K562 (cell line): ENCODE results near the gene ZCRB1. TPM values are rescaled to one million over a fixed set of nuclear protein-coding genes. Genes with fewer than 3 reads are reported as not detected.

Experiments used
- ATAC-seq: fragments of 200-7000 bp; cut with Tn5 transposase; 3 replicates; pipeline ENCODE4 v1.9.1; 2020; ENCODE audit warnings: moderate library complexity
- BruUV-seq: library from RNA; stranded (reverse); fragments of 400-500 nt; replicated peaks from 2 replicates; lab custom pipeline; 2021; lab: Mats Ljungman, UMichigan
- CTCF ChIA-PET: fragments of 300-600 bp; formaldehyde crosslinking; extraction: SDS; loops from one replicate; lab custom pipeline; 2021; ENCODE audit warnings: low intra/inter-chr PET ratio; lab: Yijun Ruan, JAX
- POLR2A ChIA-PET: fragments of 300-600, 350-650 bp; sonication (Branson Sonifier 250); formaldehyde crosslinking; extraction: SDS; loops from one replicate; lab custom pipeline; 2021; ENCODE audit warnings: antibody characterized with exemption, inconsistent platforms; lab: Yijun Ruan, JAX
- DNase-seq, 4 experiments: peaks; one replicate each; pipeline versions ENCODE4 v3.0.0 to v3.0.0-alpha.2; 2011 to 2018; ENCODE audit warnings: low spot score in 3 of 4, mixed read lengths in 3 of 4; ENCODE audit errors: extremely low read depth in 1 of 4
- FAIRE-seq: peaks from 2 replicates; lab custom pipeline; 2011; peaks lifted over from hg19 to GRCh38; lab: Jason Lieb, UNC
- H2AFZ ChIP-seq: 2 replicates; pipeline ENCODE4 v1.6.0; 2011; ENCODE audit warnings: low read depth, low read length, control low read depth, inconsistent platforms
- H3K27ac ChIP-seq: fragments of 200-600 bp; 3 replicates; pipeline ENCODE4 v1.8.0; 2011; ENCODE audit warnings: low read depth, mild to moderate bottlenecking, control low read depth, inconsistent platforms, low read length, moderate library complexity, mixed read lengths; ENCODE audit errors: extremely low read depth
- H3K27me3 ChIP-seq, 2 experiments: fragments of 300-600 bp in 1 of 2; 2 replicates in 1 of 2; 3 replicates in 1 of 2; pipeline versions ENCODE4 v1.6.0 to v1.8.0; 2011; ENCODE audit warnings: inconsistent platforms in 2 of 2, low read length in 2 of 2, mild to moderate bottlenecking in 1 of 2, mixed read lengths in 1 of 2, moderate library complexity in 1 of 2; ENCODE audit not compliant: control insufficient read depth in 2 of 2, insufficient read depth in 2 of 2
- H3K36me3 ChIP-seq: fragments of 300-600 bp; 3 replicates; pipeline ENCODE4 v1.8.0; 2011; ENCODE audit warnings: mild to moderate bottlenecking, low read length, inconsistent platforms; ENCODE audit not compliant: control insufficient read depth, insufficient read depth
- H3K4me1 ChIP-seq, 2 experiments: fragments of 200-600 bp in 1 of 2; replicated peaks in 1 of 2; 2 replicates in 1 of 2; 3 replicates in 1 of 2; pipeline versions ENCODE4 v1.5.1 to v1.8.0; 2011; ENCODE audit warnings: inconsistent platforms in 2 of 2, low read length in 2 of 2, mild to moderate bottlenecking in 1 of 2, mixed read lengths in 1 of 2, moderate library complexity in 1 of 2; ENCODE audit not compliant: control insufficient read depth in 2 of 2, insufficient read depth in 2 of 2
- H3K4me2 ChIP-seq: 2 replicates; pipeline ENCODE4 v1.6.1; 2011; ENCODE audit warnings: low read length, control low read depth, inconsistent platforms, mixed read lengths; ENCODE audit not compliant: insufficient read depth
- H3K4me3 ChIP-seq: fragments of 200-600 bp; sonication (generic), shearing (Covaris generic); 2 replicates; pipeline ENCODE4 v1.5.1; 2016; ENCODE audit warnings: control low read depth, inconsistent platforms
- H3K79me2 ChIP-seq: fragments of 200-600 bp; 3 replicates; pipeline ENCODE4 v1.8.0; 2011; ENCODE audit warnings: low read length, inconsistent platforms; ENCODE audit not compliant: control insufficient read depth, insufficient read depth
- H3K9ac ChIP-seq, 2 experiments: 2 replicates each; pipeline versions ENCODE4 v1.6.0 to v1.6.1; 2011; ENCODE audit warnings: low read depth in 2 of 2, low read length in 2 of 2, control low read depth in 1 of 2, inconsistent platforms in 1 of 2, mild to moderate bottlenecking in 1 of 2, mixed read lengths in 1 of 2; ENCODE audit not compliant: insufficient read depth in 1 of 2
- H3K9me1 ChIP-seq: one replicate; pipeline ENCODE4 v1.6.0; 2011; ENCODE audit warnings: inconsistent platforms, mild to moderate bottlenecking, low read length, moderate library complexity; ENCODE audit not compliant: control insufficient read depth, insufficient read depth
- H3K9me3 ChIP-seq: replicated peaks from 2 replicates; pipeline ENCODE4 v1.5.1; 2011; ENCODE audit warnings: low read depth, low read length, inconsistent platforms; ENCODE audit not compliant: control insufficient read depth, insufficient read depth
- H4K20me1 ChIP-seq: replicated peaks from 2 replicates; pipeline ENCODE4 v1.6.1; 2011; ENCODE audit warnings: low read length, inconsistent platforms, mixed read lengths; ENCODE audit not compliant: control insufficient read depth, insufficient read depth
- FOXA3 ChIP-seq, 2 experiments: fragments of 450-650 bp in 1 of 2; sonication (generic) in 1 of 2; formaldehyde crosslinking; IDR thresholded peaks in 1 of 2; conservative IDR thresholded peaks in 1 of 2; 2 replicates each; pipeline versions ENCODE4 v1.4.0 to v1.8.0; 2020 to 2022; ENCODE audit warnings: mild to moderate bottlenecking in 2 of 2, missing genetic modification reagents in 1 of 2
- ZBTB40 ChIP-seq, 2 experiments: fragments of 450-650 bp in 1 of 2; sonication (generic) in 1 of 2; formaldehyde crosslinking in 1 of 2; IDR thresholded peaks; 2 replicates each; pipeline versions ENCODE4 v1.7.1 to v1.9.0; 2016 to 2022; ENCODE audit warnings: inconsistent platforms in 1 of 2, mild to moderate bottlenecking in 1 of 2, missing genetic modification reagents in 1 of 2
- in situ Hi-C: fragments of 300-500 bp; cut with MboI; formaldehyde crosslinking; loops from 4 replicates; pipeline ENCODE4 v1.15.0; 2018; ENCODE audit warnings: inconsistent platforms, mixed read lengths
- intact Hi-C: fragments of 100-400 bp; cut with micrococcal nuclease; formaldehyde crosslinking; loops from 2 replicates; pipeline ENCODE4 v1.14.2; 2022
- polyA plus RNA-seq, 8 experiments: library from polyadenylated mRNA; depleted of rRNA in 4 of 8; stranded (reverse) in 5 of 8; unstranded in 3 of 8; fragments of >200 nt; fragmentation: Nextera tagmentation in 2 of 8; fragmentation: Illumina TruSeq in 1 of 8; extraction: Ambion mirVana in 2 of 8; extraction: Trizol in 1 of 8; gene quantifications; 2 replicates each; pipeline versions ENCODE4 v1.2.1 to v1.2.3, GENCODE V29; 2011 to 2014; ENCODE audit warnings: inconsistent platforms in 1 of 8, missing spikeins in 1 of 8
- total RNA-seq, 7 experiments: library from RNA; depleted of rRNA in 6 of 7; stranded (reverse); fragments of >200 nt in 6 of 7; fragmentation: Illumina TruSeq in 2 of 7; extraction: Trizol in 2 of 7; gene quantifications; 2 replicates each; pipeline versions ENCODE4 v1.2.1 to v1.2.3, GENCODE V29; 2011 to 2021; ENCODE audit warnings: low replicate concordance in 1 of 7

Gene ZCRB1
- total and polyA plus RNA-seq, 9 of the 15 experiments (the other 6 are each of a cell fraction or from before 2014, with no cell fraction given) = 36.0 to 102 (median 51.0) TPM

GRCh38 chr12:42362647-42363260, 36.9 kb upstream of the ZCRB1 start:
- no peak overlapping the region for H3K27ac ChIP-seq
- H3K9me3 ChIP-seq = no peaks in the 10 kb centered on the region
- no peak overlapping the region for H2AFZ ChIP-seq
- H3K4me2 ChIP-seq = no peak overlapping the region
- peaks cover 8% of the 10 kb centered on the region; the same call in 2 of the 3 replicates for H3K36me3 ChIP-seq
- no peak overlapping the region for H3K9ac ChIP-seq
- H3K4me1 ChIP-seq = peaks cover 7 to 11% of the 10 kb centered on the region in 2 experiments; a peak in 3 of 5 replicates
- intact Hi-C loops (no loop called here), in situ Hi-C loops (no loop called here)
- FAIRE-seq (no peak), DNase-seq (no peak), ATAC-seq (no peak)
- no peak overlapping the region for H3K4me3 ChIP-seq
- 0 out of 3 replicates have a peak, but pooled peaks cover 2% of the 10 kb centered on the region for H3K79me2 ChIP-seq
- ChIA-PET CTCF (no interaction called here), POLR2A (no interaction called here)
- TF ChIP-seq ZBTB40 (IDR thresholded peaks at IDR 0.05) = 0 out of 2 replicates have a peak, but pooled peaks have one; percentile 18
- no peak for TF ChIP-seq ZBTB40 (CRISPR knock-in tag; IDR thresholded peaks at IDR 0.05)
- TF ChIP-seq FOXA3 (CRISPR knock-in tag; conservative IDR thresholded peaks at IDR 0.05 in 1 of 2, IDR thresholded peaks at IDR 0.05 in 1 of 2) = no peak
- no peaks in the 10 kb centered on the region for H4K20me1 ChIP-seq
- no TSS peak for BruUV-seq
- H3K27me3 ChIP-seq = no peaks in the 10 kb centered on the region
- no peaks in the 10 kb centered on the region for H3K9me1 ChIP-seq
